HepG2 (cell line): ENCODE data around the gene STX5. TPM values are rescaled to one million over a fixed set of nuclear protein-coding genes. Genes with fewer than 3 reads are reported as not detected.

Experiments
- CCDC6 ChIP-seq: sonication (generic); formaldehyde crosslinking; IDR thresholded peaks from 2 replicates; pipeline ENCODE4 v1.8.1; 2022; ENCODE audit warnings: mild to moderate bottlenecking, missing genetic modification reagents, moderate library complexity
- ETV6 ChIP-seq: sonication (generic); formaldehyde crosslinking; conservative IDR thresholded peaks from 2 replicates; pipeline ENCODE4 v1.4.0; 2020; ENCODE audit warnings: missing genetic modification reagents
- POLR2AphosphoS2 ChIP-seq: IDR thresholded peaks from 2 replicates; pipeline ENCODE4 v1.6.1; 2011; ENCODE audit warnings: low read depth, low read length, improper control_type of control experiment
- SAP130 ChIP-seq: IDR thresholded peaks from 2 replicates; pipeline ENCODE4 v1.6.1; 2016; ENCODE audit warnings: low read depth
- ZFYVE20 ChIP-seq: sonication (generic); formaldehyde crosslinking; IDR thresholded peaks from 2 replicates; pipeline ENCODE4 v1.8.0; 2023; ENCODE audit warnings: low read depth, mild to moderate bottlenecking, moderate library complexity, missing genetic modification reagents, borderline replicate concordance
- ZNF282 ChIP-seq: fragments of 450-650 bp; IDR thresholded peaks from 2 replicates; pipeline ENCODE4 v1.6.1; 2018; ENCODE audit not compliant: partially characterized antibody
- ZNF781 ChIP-seq: sonication (generic); formaldehyde crosslinking; IDR thresholded peaks from 2 replicates; pipeline ENCODE4 v1.5.1; 2020; ENCODE audit warnings: borderline replicate concordance, mild to moderate bottlenecking, missing genetic modification reagents; ENCODE audit errors: not compliant biosample characterization
- polyA plus RNA-seq, 8 experiments: library from polyadenylated mRNA; depleted of rRNA in 3 of 8; stranded (reverse) in 7 of 8; unstranded in 1 of 8; fragments of >200 nt; fragmentation: Illumina TruSeq in 4 of 8; extraction: Trizol in 4 of 8; gene quantifications; 2 replicates each; pipeline versions ENCODE4 v1.2.1 to v1.2.3, GENCODE V29; 2011 to 2016; ENCODE audit warnings: low read depth in 4 of 8, missing spikeins in 1 of 8, mixed read lengths in 1 of 8; ENCODE audit not compliant: insufficient read depth in 1 of 8
- total RNA-seq, 5 experiments: library from RNA; depleted of rRNA; stranded (reverse); fragments of >200 nt; fragmentation: Illumina TruSeq; extraction: Trizol; gene quantifications; 2 replicates each; pipeline ENCODE4 v1.2.3, GENCODE V29; 2016; ENCODE audit warnings: low read depth in 1 of 5
- TF ChIP-seq, protein P1 (sequence below): sonication (generic); formaldehyde crosslinking; IDR thresholded peaks from 2 replicates; pipeline ENCODE4 v1.8.0; 2022; ENCODE audit warnings: mild to moderate bottlenecking, missing genetic modification reagents
- TF ChIP-seq, protein P2 (sequence below): IDR thresholded peaks from 2 replicates; pipeline ENCODE4 v1.6.1; 2016; ENCODE audit warnings: control low read depth

The STX5 gene
- total and polyA plus RNA-seq, 2 of the 13 experiments (the other 11 are each of a cell fraction or from before 2014, with no cell fraction given) = 26.9 to 30.0 TPM

DNA sequence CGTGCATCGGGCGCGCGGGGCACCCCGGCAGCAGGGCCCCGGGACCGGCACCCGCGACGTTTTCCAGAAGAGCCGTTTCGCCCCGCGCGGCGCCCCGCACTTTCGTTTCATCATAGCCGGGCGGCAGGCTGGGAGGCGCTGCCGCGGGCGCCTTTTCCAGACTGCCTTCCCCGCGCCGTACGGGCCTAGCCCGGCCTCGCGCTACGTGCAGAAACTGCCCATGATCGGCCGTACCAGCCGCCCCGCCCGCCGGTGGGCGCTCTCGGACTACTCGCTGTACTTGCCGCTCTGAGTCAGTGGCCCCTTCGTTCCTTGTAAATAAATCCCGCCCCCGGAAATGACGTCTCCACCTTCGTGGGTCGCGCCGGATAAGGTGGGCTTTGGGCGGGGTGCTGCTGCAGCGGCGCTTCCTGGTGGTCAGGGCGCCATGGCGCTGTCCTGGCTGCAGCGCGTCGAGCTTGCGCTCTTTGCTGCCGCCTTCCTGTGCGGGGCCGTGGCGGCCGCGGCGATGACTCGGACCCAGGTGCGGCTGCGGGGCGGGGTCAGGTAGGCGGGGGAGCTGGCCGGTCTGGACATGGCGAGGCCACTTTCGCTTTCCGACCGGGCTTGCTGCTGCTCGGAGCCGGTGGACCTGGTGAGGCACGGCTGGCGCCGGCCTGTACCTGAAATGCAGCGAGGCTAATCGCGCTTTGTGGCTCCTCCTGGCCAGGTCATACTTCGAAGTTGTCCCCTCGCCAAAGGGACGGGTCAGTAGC lies 44.7 kb downstream of the STX5 start, which contains the start of gene TMEM179B (continued):
- TF ChIP-seq, protein P1, sequence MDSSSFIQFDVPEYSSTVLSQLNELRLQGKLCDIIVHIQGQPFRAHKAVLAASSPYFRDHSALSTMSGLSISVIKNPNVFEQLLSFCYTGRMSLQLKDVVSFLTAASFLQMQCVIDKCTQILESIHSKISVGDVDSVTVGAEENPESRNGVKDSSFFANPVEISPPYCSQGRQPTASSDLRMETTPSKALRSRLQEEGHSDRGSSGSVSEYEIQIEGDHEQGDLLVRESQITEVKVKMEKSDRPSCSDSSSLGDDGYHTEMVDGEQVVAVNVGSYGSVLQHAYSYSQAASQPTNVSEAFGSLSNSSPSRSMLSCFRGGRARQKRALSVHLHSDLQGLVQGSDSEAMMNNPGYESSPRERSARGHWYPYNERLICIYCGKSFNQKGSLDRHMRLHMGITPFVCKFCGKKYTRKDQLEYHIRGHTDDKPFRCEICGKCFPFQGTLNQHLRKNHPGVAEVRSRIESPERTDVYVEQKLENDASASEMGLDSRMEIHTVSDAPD (CRISPR knock-in tag) = peak; percentile 85; the same call in 1 of the 2 replicates
- TF ChIP-seq POLR2AphosphoS2 (no peak), ZNF282 (no peak), CCDC6 (CRISPR knock-in tag) (peak; percentile 97), SAP130 (peak; percentile 96), ZNF781 (CRISPR knock-in tag) (peak; percentile 87), ZFYVE20 (CRISPR knock-in tag) (peak; percentile 66; the same call in 1 of the 2 replicates), ETV6 (CRISPR knock-in tag) (peak; percentile 75)
- TF ChIP-seq, protein P2, sequence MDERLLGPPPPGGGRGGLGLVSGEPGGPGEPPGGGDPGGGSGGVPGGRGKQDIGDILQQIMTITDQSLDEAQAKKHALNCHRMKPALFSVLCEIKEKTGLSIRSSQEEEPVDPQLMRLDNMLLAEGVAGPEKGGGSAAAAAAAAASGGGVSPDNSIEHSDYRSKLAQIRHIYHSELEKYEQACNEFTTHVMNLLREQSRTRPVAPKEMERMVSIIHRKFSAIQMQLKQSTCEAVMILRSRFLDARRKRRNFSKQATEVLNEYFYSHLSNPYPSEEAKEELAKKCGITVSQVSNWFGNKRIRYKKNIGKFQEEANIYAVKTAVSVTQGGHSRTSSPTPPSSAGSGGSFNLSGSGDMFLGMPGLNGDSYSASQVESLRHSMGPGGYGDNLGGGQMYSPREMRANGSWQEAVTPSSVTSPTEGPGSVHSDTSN (CRISPR knock-in tag) = no peak
